Measurements from ENCODE around the gene ARMH2. TPM values are rescaled to one million over a fixed set of nuclear protein-coding genes. Genes with fewer than 3 reads are reported as not detected.

The ARMH2 gene
- total and polyA plus RNA-seq, 9 of the 15 experiments (the other 6 are each of a cell fraction or from before 2014, with no cell fraction given) = not detected

- TF ChIP-seq RNF219 (CRISPR knock-in tag; IDR thresholded peaks at IDR 0.05) (no peak), ZEB2 (IDR thresholded peaks at IDR 0.05) (no peak), TAF7 (tag; IDR thresholded peaks at IDR 0.05) (no peak), ZBTB11 (CRISPR knock-in tag; IDR thresholded peaks at IDR 0.05) (no peak), PTRF (tag; IDR thresholded peaks at IDR 0.05) (peak; percentile 76; the same call in 1 of the 2 replicates), PRDM10 (IDR thresholded peaks at IDR 0.05; ENCODE audit: partially characterized antibody) (no peak), HDAC1 (IDR thresholded peaks at IDR 0.05) (no peak), ZNF780A (CRISPR knock-in tag; IDR thresholded peaks at IDR 0.05) (no peak), NONO (IDR thresholded peaks at IDR 0.05; ENCODE audit: low read depth in 2 of 2, low read length in 1 of 2) (no peak), BRCA1 (IDR thresholded peaks at IDR 0.05) (no peak), BRCA1 (CRISPR knock-in tag; IDR thresholded peaks at IDR 0.05) (no peak), PATZ1 (CRISPR knock-in tag; IDR thresholded peaks at IDR 0.05; ENCODE audit: borderline replicate concordance) (no peak), RFX1 (IDR thresholded peaks at IDR 0.05) (no peak), TAL1 (IDR thresholded peaks at IDR 0.05) (no peak), ZNF398 (CRISPR knock-in tag; IDR thresholded peaks at IDR 0.05) (no peak)
These were observed 39.0 kb downstream of the ARMH2 start (continued) for GRCh38 chr6:24759718-24760117.

Measured in K562 (cell line).